GM18517 (cell line): ENCODE measurements around the gene TICAM2.
A peak's percentile ranks its signal among the peaks of the same experiment; 100 is the strongest.

Experiments
- ATAC-seq: cut with Tn5 transposase; IDR thresholded peaks from one replicate; pipeline ENCODE4 v1.9.1; 2021; ENCODE audit warnings: mild to moderate bottlenecking, moderate library complexity; ENCODE audit not compliant: unreplicated experiment

The TICAM2 gene

DNA sequence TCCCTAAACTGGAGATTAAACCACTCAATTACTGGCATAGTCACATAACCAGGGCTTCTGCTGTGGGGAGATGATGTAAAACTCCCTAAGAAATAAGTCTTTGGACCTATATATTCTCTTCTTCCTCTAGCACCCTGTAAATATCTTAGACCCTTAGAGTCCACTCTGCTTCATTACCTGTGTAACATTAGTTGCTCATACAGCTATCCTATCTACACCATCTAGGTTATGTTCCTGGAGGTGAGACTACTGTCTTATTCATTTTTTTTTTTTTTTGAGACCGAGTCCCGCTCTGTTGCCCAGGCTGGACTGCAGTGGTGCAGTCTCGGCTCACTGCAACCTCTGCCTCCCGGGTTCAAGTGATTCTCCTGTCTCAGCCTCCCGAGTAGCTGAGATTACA is 9.6 kb upstream of the TICAM2 start:
- ATAC-seq, result no peak

- ATAC-seq, result no peak
Measured at GRCh38 chr5:115607935-115608334, 5.7 kb upstream of the TICAM2 start.

GRCh38 chr5:115605436-115605835 is 3.2 kb upstream of the TICAM2 start:
- ATAC-seq, result no peak

DNA sequence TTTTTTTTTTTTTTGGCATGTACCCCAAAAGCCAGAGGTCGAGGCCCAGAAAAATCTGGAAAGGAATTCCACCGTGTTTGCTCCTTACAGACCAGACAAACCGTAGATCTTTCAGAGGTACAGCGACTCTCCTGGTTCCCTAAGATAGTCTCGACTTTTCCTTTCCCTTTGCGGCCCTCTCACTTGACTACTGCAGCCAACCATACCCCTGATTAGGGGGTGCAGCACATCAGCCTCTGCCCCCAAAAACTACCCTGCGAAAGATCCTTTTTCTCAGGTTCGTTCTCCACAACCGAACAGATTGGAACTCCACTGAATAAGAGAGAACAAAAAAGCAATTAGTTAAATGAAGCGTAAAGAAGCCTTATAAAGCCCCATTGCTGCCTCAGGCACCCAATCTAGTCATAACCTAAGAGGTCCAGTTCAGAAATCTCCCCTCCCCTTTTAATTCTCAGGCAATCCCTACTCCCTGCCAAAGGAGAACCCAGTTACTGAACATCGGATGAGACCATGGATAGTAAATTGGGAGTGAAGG is 379 bp upstream of the TICAM2 start:
- ATAC-seq, result no peak

DNA sequence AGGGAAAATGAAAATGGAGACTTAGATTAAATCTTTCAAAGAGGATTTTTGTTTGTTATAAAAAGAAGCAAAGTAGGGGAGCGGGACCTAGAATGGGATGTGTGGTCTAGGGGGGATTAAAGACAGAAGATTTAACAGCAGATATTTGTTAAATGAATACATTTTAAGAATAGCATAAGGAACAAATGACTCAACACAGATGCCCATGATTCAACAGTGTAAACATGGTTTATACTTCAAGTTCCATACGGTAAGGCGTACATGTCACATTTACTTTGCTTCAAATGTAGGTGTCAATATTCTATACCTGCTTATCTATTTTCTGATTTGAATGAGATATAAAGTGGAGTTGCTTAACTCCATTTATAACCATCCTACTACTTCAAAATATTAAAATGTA is 1.5 kb downstream of the TICAM2 start:
- no peak for ATAC-seq

- ATAC-seq, result no peak
Measured at GRCh38 chr5:115599924-115600323, 2.4 kb downstream of the TICAM2 start.

- peak; percentile 41 for ATAC-seq
Measured at GRCh38 chr5:115599502-115599901, 2.8 kb downstream of the TICAM2 start.

GRCh38 chr5:115594128-115595047 is 7.9 kb downstream of the TICAM2 start:
- no peak for ATAC-seq

DNA sequence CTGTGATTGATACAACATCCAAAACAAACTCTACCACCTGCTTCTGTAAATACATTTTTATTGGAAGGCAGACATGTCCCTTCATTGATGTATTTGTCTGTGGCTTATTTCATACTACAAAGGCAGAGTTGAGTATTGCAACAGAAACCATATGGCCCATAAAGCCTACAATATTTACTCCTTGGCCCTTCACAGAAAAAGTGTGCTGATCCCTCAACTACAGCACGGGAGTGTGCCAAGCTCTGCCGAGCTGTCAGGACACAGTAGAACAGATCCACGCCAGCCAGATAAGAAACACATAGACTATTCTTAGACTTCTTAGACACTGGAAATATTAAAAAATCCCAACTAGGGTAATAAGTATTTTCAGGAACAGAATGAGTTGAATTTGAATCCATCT is 13.2 kb downstream of the TICAM2 start:
- no peak for ATAC-seq

DNA sequence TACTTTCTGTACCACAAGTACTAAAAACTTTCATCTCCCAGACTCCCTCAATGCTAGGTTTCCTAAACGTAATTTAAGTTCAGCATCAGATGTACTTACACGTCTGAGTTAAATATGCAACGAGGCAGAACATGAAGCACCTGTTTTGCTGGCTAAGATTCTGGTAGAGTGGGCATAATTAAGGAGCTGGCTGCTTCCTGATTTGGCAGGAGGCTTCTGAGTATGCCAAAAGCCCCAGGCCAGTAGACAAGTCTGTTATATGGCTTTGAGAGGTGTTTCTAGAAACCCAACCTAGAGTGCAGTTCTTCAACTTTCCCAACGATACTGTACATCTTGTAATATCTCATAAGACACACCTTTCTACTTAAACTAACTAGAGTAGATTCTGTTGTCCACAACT is 13.6 kb downstream of the TICAM2 start:
- ATAC-seq, result no peak

GRCh38 chr5:115586525-115587146 is 15.6 kb downstream of the TICAM2 start:
- peak; percentile 49 for ATAC-seq

GRCh38 chr5:115585265-115585664 is 17.0 kb downstream of the TICAM2 start:
- ATAC-seq, result no peak

GRCh38 chr5:115584501-115584900 is 17.8 kb downstream of the TICAM2 start:
- no peak for ATAC-seq

DNA sequence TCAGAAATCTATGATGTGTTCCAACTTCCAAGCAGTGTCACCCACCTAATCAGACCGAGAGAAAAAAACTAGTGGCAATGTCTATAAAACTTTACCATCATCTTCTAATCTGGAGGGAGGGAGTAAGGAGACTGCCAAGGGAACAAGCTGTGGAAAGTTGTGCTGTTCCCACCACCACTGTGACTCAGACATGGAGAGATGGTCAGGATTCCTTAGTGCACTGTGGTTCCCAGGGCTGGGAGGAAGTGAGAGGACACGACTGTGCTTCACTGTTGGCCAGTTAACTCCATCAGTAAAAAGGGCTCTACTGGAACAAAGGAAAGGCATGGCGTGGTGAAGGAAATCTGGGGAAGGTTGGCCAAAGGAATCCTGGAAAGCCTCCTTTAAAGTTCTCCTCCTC is 18.8 kb downstream of the TICAM2 start:
- ATAC-seq, result no peak

DNA sequence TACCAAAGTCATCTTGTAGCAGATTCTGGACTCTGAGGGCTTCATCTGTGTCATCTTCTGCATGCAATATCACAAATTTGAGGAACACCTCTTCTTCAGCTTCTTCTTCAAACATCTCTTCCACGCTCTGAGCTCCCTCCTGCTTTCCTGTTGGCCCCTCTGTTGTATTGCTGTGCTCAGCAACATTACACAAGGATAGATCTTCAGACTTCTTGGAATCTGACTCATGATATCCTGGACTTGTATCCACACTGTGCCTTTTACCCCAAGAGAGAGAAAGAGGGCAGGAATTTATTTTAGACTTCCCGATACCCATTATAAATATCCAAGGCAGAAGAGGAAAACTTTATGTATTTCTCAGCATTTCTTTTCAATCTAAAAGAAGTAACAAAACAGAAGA is 21.3 kb downstream of the TICAM2 start:
- no peak for ATAC-seq

- ATAC-seq, result peak; percentile 63
Measured at GRCh38 chr5:115579747-115580173, 22.5 kb downstream of the TICAM2 start.

- no peak for ATAC-seq
Measured at GRCh38 chr5:115579216-115579615, 23.1 kb downstream of the TICAM2 start.

DNA sequence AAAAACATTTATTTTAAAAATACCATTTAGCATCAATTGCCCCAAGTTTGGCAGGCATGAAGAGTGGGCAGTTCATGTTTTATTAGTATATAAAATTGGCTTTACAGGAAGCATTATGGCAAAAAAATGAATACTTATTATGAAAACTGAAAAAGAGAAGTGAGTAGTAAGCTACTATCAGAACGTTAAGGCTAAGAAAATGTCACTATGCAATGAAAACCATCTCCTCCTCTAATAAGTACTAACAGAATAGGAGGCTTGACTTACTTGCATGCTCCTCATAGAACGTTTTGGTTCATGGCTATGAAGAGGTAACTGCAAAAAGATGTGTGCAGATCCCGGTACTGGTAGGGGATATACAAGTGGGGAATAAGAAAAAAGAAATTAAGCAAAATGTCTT is 23.6 kb downstream of the TICAM2 start:
- peak; percentile 69 for ATAC-seq

DNA sequence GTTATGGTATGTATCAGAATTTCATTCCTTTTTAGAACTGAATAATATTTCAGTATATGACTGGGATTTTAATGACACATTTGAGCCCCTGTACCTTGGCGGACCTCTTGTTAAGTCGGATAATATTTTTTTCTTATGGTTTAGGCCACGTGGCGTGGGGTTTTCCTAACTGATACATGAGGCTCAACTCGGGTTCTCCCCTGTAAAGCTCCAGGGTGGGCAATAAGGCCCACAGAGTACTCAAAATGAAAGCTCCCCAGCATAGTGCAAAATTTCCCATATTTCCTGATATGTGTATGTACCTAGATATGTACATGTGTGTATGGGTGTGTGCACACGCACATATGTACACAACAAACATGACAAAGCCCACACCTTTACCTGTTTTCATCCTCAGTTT is 24.5 kb downstream of the TICAM2 start:
- ATAC-seq, result no peak

DNA sequence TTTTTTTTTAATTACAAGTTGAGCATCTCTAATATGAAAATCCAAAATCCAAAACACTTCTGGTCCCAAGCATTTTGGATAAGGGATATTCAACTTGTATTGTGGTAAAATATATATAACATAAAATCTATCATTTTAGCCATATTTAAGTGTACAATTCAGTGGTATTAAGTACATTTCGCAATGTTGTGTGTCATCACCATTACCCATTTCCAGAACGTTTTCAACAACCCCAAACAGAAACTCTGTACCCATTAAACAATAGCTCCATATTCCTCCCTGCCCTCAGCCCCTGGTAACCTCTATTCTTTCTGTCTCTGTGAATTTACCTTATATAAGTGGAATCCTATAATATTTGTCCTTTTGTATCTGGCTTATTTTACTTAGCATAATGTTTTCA is 24.9 kb downstream of the TICAM2 start:
- no peak for ATAC-seq

DNA sequence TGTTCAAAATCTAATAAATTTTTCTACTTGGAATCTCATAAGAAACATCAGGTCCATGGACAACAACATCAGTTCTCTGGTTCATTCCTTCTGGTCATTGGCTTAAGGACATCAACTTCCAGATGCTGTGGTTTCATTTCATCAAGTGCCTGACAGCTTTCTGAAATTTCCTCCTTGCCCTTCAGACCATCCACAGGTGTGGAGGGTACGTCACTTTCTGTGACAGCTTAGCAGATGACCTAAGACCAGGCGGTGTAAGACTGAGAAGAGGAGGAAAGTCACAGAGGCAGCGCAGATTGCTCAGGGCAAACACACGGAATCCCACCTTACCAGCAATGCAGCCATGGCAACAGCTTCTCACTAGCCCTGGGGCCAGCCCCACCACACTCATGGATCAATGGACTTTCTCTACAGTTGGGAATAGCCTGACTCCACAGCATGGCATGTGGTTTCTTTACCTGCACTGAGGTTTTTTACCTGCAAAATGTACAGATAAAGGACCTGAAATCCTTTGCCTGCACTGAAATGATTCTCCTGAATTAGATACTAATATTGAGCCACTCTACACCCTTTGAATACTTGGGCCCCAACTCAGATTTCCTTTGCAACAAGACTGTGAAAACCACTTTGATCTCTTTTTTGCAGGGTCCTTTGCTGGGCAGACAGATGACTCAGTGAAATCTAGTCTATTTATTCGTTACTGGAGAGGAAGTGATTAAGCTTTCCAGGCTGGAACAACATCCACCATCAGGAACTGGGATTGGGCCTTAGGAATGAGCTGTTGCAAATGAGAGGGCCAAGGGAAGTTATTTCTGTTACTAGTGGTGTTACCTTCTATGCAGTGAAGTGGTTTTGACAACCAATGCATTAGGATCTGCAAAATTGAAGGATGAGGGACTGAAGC is 26.9 kb downstream of the TICAM2 start:
- peak; percentile 39 for ATAC-seq
